SK-N-SH (cell line): Measurements from ENCODE around the gene LENG1. TPM values are rescaled to one million over a fixed set of nuclear protein-coding genes. Genes with fewer than 3 reads are reported as not detected.
A peak's percentile ranks its signal among the peaks of the same experiment; 100 is the strongest.

ENCODE experiments used
- CTCF ChIA-PET: fragments of 300-600, 350-600 bp; formaldehyde crosslinking; extraction: SDS; loops from one replicate; lab custom pipeline; 2021; lab: Yijun Ruan, JAX
- POLR2A ChIA-PET: fragments of 350-600 bp; sonication (Branson Sonifier 250); formaldehyde crosslinking; extraction: SDS; loops from one replicate; lab custom pipeline; 2020; ENCODE audit warnings: antibody characterized with exemption, inconsistent platforms; lab: Yijun Ruan, JAX
- DNase-seq: peaks from one replicate; pipeline ENCODE4 v3.0.0; 2012
- H2AFZ ChIP-seq: fragments of 200-600 bp; sonication (generic); 2 replicates; pipeline ENCODE4 v1.8.1; 2016; ENCODE audit warnings: antibody characterized with exemption, mild to moderate bottlenecking, low read depth
- H3F3A ChIP-seq: fragments of 200-600 bp; sonication (generic); replicated peaks from 2 replicates; pipeline ENCODE3; 2016; ENCODE audit warnings: antibody characterized with exemption, mild to moderate bottlenecking; ENCODE audit not compliant: insufficient read depth
- H3K27ac ChIP-seq, 2 experiments: fragments of 200-500 bp in 1 of 2; fragments of 200-600 bp in 1 of 2; sonication (Bioruptor generic) in 1 of 2; sonication (generic), shearing (Covaris generic) in 1 of 2; 2 replicates each; pipeline versions ENCODE4 v1.5.1 to v1.6.1; 2014 to 2016; ENCODE audit warnings: low read depth in 2 of 2, inconsistent platforms in 1 of 2, low read length in 1 of 2, mild to moderate bottlenecking in 1 of 2, mixed read lengths in 1 of 2
- H3K27me3 ChIP-seq: fragments of 200-600 bp; sonication (generic), shearing (Covaris generic); 2 replicates; pipeline ENCODE4 v1.6.1; 2016; ENCODE audit warnings: mixed run types; ENCODE audit not compliant: insufficient read depth
- H3K36me3 ChIP-seq, 2 experiments: fragments of 200-500 bp in 1 of 2; fragments of 200-600 bp in 1 of 2; sonication (Bioruptor generic) in 1 of 2; sonication (generic) in 1 of 2; replicated peaks in 1 of 2; 2 replicates each; pipeline versions ENCODE3 to v1.5.1; 2014 to 2016; ENCODE audit warnings: low read length in 1 of 2, mild to moderate bottlenecking in 1 of 2; ENCODE audit not compliant: insufficient read depth in 2 of 2, control insufficient read depth in 1 of 2
- H3K4me1 ChIP-seq, 2 experiments: fragments of 200-500 bp in 1 of 2; fragments of 200-600 bp in 1 of 2; sonication (Bioruptor generic) in 1 of 2; sonication (generic), shearing (Covaris generic) in 1 of 2; 2 replicates each; pipeline versions ENCODE4 v1.5.1 to v1.6.1; 2014 to 2016; ENCODE audit warnings: low read depth in 1 of 2, low read length in 1 of 2, mixed run types in 1 of 2; ENCODE audit not compliant: insufficient read depth in 2 of 2, control insufficient read depth in 1 of 2
- H3K4me2 ChIP-seq: fragments of 200-600 bp; sonication (generic), shearing (Covaris generic); 2 replicates; pipeline ENCODE4 v1.6.1; 2017; ENCODE audit warnings: mixed run types
- H3K4me3 ChIP-seq, 2 experiments: fragments of 200-500 bp in 1 of 2; fragments of 200-600 bp in 1 of 2; sonication (Bioruptor generic) in 1 of 2; sonication (generic), shearing (Covaris generic) in 1 of 2; 2 replicates each; pipeline versions ENCODE4 v1.5.1 to v1.8.1; 2014 to 2016; ENCODE audit warnings: low read depth in 2 of 2, inconsistent platforms in 1 of 2, low read length in 1 of 2, mild to moderate bottlenecking in 1 of 2, mixed read lengths in 1 of 2, moderate library complexity in 1 of 2
- H3K79me2 ChIP-seq: fragments of 200-600 bp; sonication (generic); 2 replicates; pipeline ENCODE4 v1.8.1; 2017; ENCODE audit warnings: mild to moderate bottlenecking; ENCODE audit not compliant: insufficient read depth
- H3K9ac ChIP-seq: fragments of 200-600 bp; sonication (generic); 2 replicates; pipeline ENCODE4 v1.6.1; 2017; ENCODE audit warnings: mixed run types
- H3K9me2 ChIP-seq: fragments of 200-600 bp; sonication (generic); 2 replicates; pipeline ENCODE4 v1.6.1; 2017; ENCODE audit warnings: mixed run types
- H3K9me3 ChIP-seq: fragments of 200-600 bp; sonication (generic); 2 replicates; pipeline ENCODE4 v1.6.1; 2017; ENCODE audit warnings: mixed run types, mild to moderate bottlenecking, moderate library complexity
- H4K20me1 ChIP-seq: fragments of 200-600 bp; sonication (generic); 2 replicates; pipeline ENCODE4 v1.6.1; 2017; ENCODE audit warnings: mild to moderate bottlenecking, mixed run types; ENCODE audit not compliant: insufficient read depth
- CHD2 ChIP-seq: fragments of 150-350 bp; IDR thresholded peaks from 2 replicates; pipeline ENCODE4 v1.6.1; 2018; ENCODE audit warnings: low read length; ENCODE audit not compliant: partially characterized antibody
- CTCF ChIP-seq: fragments of 200-600 bp; sonication (generic); IDR thresholded peaks from 2 replicates; pipeline ENCODE4 v1.6.1; 2017; ENCODE audit warnings: antibody characterized with exemption, mild to moderate bottlenecking, moderate library complexity
- EP300 ChIP-seq, 2 experiments: IDR thresholded peaks; 2 replicates each; pipeline versions ENCODE4 v1.4.0 to v1.6.1; 2012; ENCODE audit warnings: borderline replicate concordance in 1 of 2, low read depth in 1 of 2, low read length in 1 of 2
- FOSL2 ChIP-seq: IDR thresholded peaks from 2 replicates; pipeline ENCODE4 v1.4.0; 2012; ENCODE audit warnings: low read depth, mild to moderate bottlenecking, moderate library complexity, borderline replicate concordance
- FOXM1 ChIP-seq: IDR thresholded peaks from 2 replicates; pipeline ENCODE4 v1.4.0; 2012; ENCODE audit warnings: low read depth, mild to moderate bottlenecking
- GABPA ChIP-seq: IDR thresholded peaks from 2 replicates; pipeline ENCODE4 v1.4.0; 2012; ENCODE audit warnings: low read depth, mild to moderate bottlenecking
- GATA2 ChIP-seq: sonication (generic); formaldehyde crosslinking; IDR thresholded peaks from 2 replicates; pipeline ENCODE4 v1.5.0; 2020; ENCODE audit warnings: mild to moderate bottlenecking, missing genetic modification reagents
- JUND ChIP-seq: IDR thresholded peaks from 2 replicates; pipeline ENCODE4 v1.4.0; 2012
- MAX ChIP-seq: IDR thresholded peaks from 2 replicates; pipeline ENCODE4 v1.4.0; 2012; ENCODE audit warnings: low read depth
- MEF2A ChIP-seq: IDR thresholded peaks from 2 replicates; pipeline ENCODE4 v1.4.0; 2012; ENCODE audit warnings: low read depth, borderline replicate concordance
- PBX3 ChIP-seq: IDR thresholded peaks from 2 replicates; pipeline ENCODE4; 2012
- SIN3A ChIP-seq: IDR thresholded peaks from 2 replicates; pipeline ENCODE4 v1.6.1; 2012; ENCODE audit warnings: low read depth, mild to moderate bottlenecking, low read length, moderate library complexity, borderline replicate concordance
- SMC3 ChIP-seq: IDR thresholded peaks from 2 replicates; pipeline ENCODE4 v1.6.1; 2012; ENCODE audit warnings: low read depth, low read length, improper control_type of control experiment
- TAF1 ChIP-seq: IDR thresholded peaks from 2 replicates; pipeline ENCODE4 v1.6.1; 2012; ENCODE audit warnings: low read depth, mild to moderate bottlenecking, low read length, moderate library complexity, borderline replicate concordance
- TCF12 ChIP-seq: IDR thresholded peaks from 2 replicates; pipeline ENCODE4 v1.4.0; 2012
- TEAD4 ChIP-seq: IDR thresholded peaks from 2 replicates; pipeline ENCODE4 v1.4.0; 2012; ENCODE audit warnings: mild to moderate bottlenecking, borderline replicate concordance; ENCODE audit not compliant: insufficient read depth
- USF2 ChIP-seq: fragments of 150-350 bp; IDR thresholded peaks from 2 replicates; pipeline ENCODE4 v1.6.1; 2017; ENCODE audit warnings: antibody characterized with exemption, low read length, low read depth, borderline replicate concordance
- ZBTB33 ChIP-seq: IDR thresholded peaks from 2 replicates; pipeline ENCODE4 v1.4.0; 2012; ENCODE audit warnings: low read depth, borderline replicate concordance
- whole genome bisulfite sequencing: methylation state at CpG from one replicate; pipeline ENCODE4 v1.1.6; 2017; ENCODE audit warnings: low lambda C conversion rate; 5-methylcytosine and 5-hydroxymethylcytosine counted together
- polyA plus RNA-seq, 3 experiments: library from polyadenylated mRNA; depleted of rRNA; stranded (reverse); fragments of >200 nt; gene quantifications; 2 replicates each; pipeline ENCODE4 v1.2.3, GENCODE V29; 2012

The LENG1 gene
- polyA plus RNA-seq, 1 of the 3 experiments (the other 2 are of a cell fraction), result 11.4 TPM

- H3K9me2 ChIP-seq, result no peaks in the 10 kb centered on the region
- H3K27me3 ChIP-seq, result no peaks in the 10 kb centered on the region
- CTCF ChIA-PET, result interaction anchor here (0.9 to 1.7 kb wide), 6 partner anchors 9 to 78 kb away, joined by 4 to 7 read pairs (median 5); no protein-coding TSS in a partner anchor
- H3K79me2 ChIP-seq, result peaks cover 69% of the 10 kb centered on the region
- H3K4me3 ChIP-seq, result peak overlapping the region; percentile 84 to 100
- POLR2A ChIA-PET, result interaction anchor here (0.6 to 4.1 kb wide), 3 partner anchors 12 to 19 kb away, joined by 3 to 50 read pairs (median 4); partner anchors contain the start of gene RPS9
- peaks cover 0 to 15% of the 10 kb centered on the region in 2 experiments; a peak in 1 of 4 replicates for H3K4me1 ChIP-seq
- peak overlapping the region; percentile 90 for H3K4me2 ChIP-seq
- H3K9me3 ChIP-seq, result no peaks in the 10 kb centered on the region
- peaks cover 17 to 21% of the 10 kb centered on the region in 2 experiments for H3K36me3 ChIP-seq
- no peak overlapping the region for H2AFZ ChIP-seq
- TF ChIP-seq EP300 (IDR thresholded peaks at IDR 0.05; ENCODE audit: borderline replicate concordance in 1 of 2, low read depth in 1 of 2, low read length in 1 of 2) (peak in 1 of 2 experiments; percentile 57; a peak in 1 of 4 replicates), TEAD4 (no peak), FOXM1 (no peak), MAX (peak; percentile 74), ZBTB33 (no peak), TCF12 (peak; percentile 59), PBX3 (no peak), SMC3 (no peak), MEF2A (no peak), GATA2 (CRISPR knock-in tag) (no peak), CHD2 (no peak), FOSL2 (peak; percentile 83), CTCF (no peak), TAF1 (peak; percentile 60), SIN3A (no peak), USF2 (no peak), GABPA (no peak), JUND (peak; percentile 76; the same call in 1 of the 2 replicates)
- TF ChIP-seq, all 33 proteins: peak for 6
- DNase-seq, result no peak
- WGBS, result 6% methylated on average over 7 of the region's 12 CpGs
- peak overlapping the region; percentile 94 to 97 for H3K27ac ChIP-seq
- H3F3A ChIP-seq, result peaks cover 7% of the 10 kb centered on the region
- peak overlapping the region; percentile 92 for H3K9ac ChIP-seq
- no peaks in the 10 kb centered on the region for H4K20me1 ChIP-seq
Observed at GRCh38 chr19:54188215-54188871, 28.8 kb upstream of the LENG1 start.
